ENCODE results near the gene SPATS2L. TPM values are rescaled to one million over a fixed set of nuclear protein-coding genes. Genes with fewer than 3 reads are reported as not detected.
"Not testable (repeated sequence)": the region's sequence is repeated elsewhere in the genome, so short reads cannot be mapped to it uniquely, and the experiment has no call there.

The SPATS2L gene
- total RNA-seq, 1 donor from 2014 or later, result 51.0 TPM

- ATAC-seq, result no peak
These were observed 14.5 kb downstream of the SPATS2L start for GRCh38 chr2:200320991-200321390.

- no peak for ATAC-seq
These were observed 15.5 kb downstream of the SPATS2L start for GRCh38 chr2:200321780-200322534.

- no peak for ATAC-seq
These were observed 16.1 kb downstream of the SPATS2L start for GRCh38 chr2:200322607-200323006.

GRCh38 chr2:200324362-200324761 is 17.9 kb downstream of the SPATS2L start:
- no peak for ATAC-seq

DNA sequence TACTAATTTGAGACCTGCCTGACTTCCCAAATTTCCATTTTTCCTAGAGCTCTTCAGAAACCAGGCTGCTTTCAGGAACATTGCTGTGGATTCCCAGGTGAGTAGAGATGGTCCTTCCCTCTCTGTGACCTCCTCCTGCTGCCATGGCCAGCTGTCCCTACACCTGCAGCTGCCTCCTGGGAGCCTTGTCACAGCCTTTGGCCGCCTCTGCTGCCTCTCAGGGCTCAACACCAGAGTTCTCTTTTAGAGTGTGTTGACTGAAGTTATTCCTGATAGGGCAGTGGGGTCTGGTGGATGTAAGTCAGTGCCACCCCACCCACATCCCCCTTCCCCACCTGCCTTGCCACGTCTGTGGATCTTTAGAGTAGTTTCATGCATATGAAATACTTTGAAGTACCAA is 22.9 kb downstream of the SPATS2L start:
- ATAC-seq, result no peak

GRCh38 chr2:200329798-200330197 is 23.3 kb downstream of the SPATS2L start:
- no peak for ATAC-seq

GRCh38 chr2:200330351-200331060 is 24.0 kb downstream of the SPATS2L start:
- no peak for ATAC-seq

DNA sequence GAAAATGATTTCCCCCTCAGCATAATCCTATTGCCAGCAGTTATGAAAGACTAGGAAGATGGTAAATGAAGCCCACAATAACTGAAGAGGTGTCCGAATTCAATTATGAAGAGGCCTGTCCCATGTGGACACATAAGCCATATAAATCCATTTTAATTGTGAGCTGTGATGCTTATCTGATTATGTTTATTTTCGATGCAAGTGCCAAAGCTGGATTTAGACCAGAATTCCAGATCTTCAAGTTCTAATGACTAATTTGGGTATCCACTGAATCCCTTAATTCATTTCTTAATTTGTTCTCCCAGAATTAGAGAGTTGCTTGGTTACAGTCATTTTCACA is 24.5 kb downstream of the SPATS2L start:
- no peak for ATAC-seq

DNA sequence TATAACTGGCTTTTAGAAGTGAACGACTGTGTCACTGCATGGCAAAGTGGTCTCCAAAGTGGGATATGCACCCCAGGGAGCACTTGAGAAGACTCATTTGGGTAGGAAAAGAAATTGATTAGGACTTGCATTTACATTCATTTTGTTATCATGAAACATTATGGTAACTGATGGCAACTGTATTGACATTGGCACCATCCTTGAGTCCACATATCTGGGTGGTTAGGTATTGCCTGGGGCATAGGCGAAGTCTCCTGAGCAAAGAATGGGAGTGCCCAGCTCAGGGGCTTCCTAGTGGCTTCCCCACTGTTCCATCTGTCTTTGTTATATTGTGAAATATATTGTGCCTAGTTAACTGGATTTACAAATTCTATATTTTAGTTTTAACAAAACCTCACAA is 29.2 kb downstream of the SPATS2L start:
- ATAC-seq, result no peak

GRCh38 chr2:200336980-200337615 is 30.6 kb downstream of the SPATS2L start:
- no peak for ATAC-seq

DNA sequence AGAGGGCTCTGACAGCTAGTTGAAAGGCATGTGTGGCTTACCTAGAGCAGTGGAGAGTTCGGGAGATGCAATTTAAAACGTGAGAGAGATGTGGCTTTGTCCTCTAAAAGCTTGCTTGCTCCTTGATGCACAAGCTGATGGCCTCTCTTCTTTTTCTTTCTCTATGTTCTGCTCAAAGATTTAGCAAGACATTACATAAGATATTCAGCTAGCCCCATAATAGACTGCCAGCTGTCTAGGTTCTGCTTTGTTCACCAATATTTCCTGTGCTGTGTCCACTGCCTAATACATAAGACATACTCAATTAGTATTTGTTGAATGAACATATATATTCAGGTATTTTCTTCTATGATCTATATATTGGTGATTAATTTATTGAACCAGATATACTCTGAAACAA is 31.1 kb downstream of the SPATS2L start:
- ATAC-seq, result no peak

GRCh38 chr2:200338692-200339091 is 32.2 kb downstream of the SPATS2L start:
- no peak for ATAC-seq

- ATAC-seq, result peak; percentile 17
These were observed 34.2 kb downstream of the SPATS2L start for GRCh38 chr2:200340508-200341224.

- no peak for ATAC-seq
These were observed 34.9 kb downstream of the SPATS2L start for GRCh38 chr2:200341376-200341775.

GRCh38 chr2:200342235-200342634 is 35.7 kb downstream of the SPATS2L start:
- ATAC-seq, result no peak

- no peak for ATAC-seq
These were observed 36.2 kb downstream of the SPATS2L start for GRCh38 chr2:200342654-200343053.

DNA sequence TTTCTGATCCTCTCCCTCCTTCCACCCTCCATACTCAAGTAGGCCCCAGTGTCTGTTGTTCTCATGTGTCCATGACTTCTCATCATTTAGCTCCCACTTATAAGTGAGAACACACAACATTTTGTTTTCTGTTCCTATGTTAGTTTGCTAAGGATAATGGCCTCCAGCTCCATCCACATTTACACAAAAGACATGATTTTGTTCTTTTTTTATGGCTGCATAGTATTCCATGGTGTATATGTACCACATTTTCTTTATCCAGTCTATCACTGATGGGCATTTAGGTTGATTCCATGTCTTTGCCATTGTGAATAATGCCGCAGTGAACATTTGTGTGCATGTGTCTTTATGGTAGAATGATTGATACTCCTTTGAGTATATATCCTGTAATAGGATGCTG is 37.7 kb downstream of the SPATS2L start:
- not testable (repeated sequence) for ATAC-seq

DNA sequence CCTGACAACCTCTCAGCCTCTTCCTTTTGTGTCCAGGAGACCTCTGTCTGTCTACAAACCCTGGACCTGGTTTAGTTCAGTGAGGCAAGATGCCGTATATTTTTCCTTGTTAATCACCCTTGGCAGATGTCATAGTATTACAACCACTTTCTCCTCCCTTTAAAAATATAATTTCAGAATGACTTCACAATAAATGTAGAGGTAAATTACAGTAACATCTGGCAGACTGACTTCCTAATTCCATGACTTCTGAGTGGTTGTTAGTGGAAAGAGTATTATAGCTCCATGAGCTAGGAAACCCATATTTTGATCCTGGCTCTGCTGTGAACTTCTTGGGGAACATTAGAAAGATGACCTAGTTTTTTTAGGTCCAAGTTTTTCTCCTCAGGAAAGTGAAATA is 39.5 kb downstream of the SPATS2L start:
- ATAC-seq, result no peak

GRCh38 chr2:200347301-200347700 is 40.8 kb downstream of the SPATS2L start:
- no peak for ATAC-seq

DNA sequence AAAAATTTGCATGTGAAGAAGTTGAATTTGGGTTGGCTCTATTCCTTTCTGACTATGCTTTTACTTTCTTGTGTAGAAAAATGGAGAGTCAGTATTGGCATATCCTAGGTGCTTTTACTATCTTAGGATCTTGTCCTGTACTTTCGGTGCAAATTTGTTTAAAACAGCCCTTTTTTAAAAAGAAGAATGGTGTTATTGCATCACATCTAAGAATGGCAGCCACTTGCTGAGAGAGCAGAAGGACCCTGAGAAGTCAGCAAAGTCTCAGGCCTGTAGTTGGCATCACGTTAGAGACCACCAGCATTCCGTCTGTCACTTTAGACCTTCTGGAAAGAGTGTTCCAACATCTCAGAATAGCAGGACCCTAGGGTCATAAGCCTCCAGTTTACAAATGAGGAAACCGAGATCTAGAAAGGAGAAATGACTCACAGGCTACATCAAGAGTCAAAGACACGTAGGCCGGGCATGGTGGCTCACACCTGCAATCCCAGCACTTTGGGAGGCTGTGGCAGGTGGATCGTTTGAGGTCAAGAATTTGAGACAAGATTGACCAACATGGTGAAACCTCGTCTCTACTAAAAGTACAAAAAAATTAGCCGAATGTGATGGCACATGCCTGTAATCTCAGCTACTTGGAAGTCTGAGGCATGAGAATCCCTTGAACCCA is 42.5 kb downstream of the SPATS2L start:
- ATAC-seq, result no peak

DNA sequence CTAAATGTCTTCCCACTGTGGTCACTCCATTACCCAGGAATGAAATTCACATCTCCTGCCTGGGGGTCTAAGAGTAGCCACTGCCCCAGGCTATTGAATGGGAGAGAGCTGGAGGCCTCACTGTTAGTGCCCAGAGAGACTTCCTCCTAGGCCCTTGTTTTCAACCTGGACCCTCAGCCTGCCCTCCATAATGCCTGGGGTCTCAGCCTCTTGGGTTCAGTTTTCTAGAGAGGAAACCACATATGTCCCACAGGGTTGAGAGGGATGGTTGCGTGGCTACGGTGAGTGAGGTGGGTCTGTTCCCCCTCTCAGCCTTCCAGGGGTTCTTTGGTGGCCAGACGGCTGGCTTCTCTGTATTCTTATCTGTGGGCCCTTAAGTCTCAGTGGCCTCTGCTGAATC is 43.4 kb downstream of the SPATS2L start:
- ATAC-seq, result no peak

- no peak for ATAC-seq
These were observed 44.4 kb downstream of the SPATS2L start for GRCh38 chr2:200350850-200351285.

DNA sequence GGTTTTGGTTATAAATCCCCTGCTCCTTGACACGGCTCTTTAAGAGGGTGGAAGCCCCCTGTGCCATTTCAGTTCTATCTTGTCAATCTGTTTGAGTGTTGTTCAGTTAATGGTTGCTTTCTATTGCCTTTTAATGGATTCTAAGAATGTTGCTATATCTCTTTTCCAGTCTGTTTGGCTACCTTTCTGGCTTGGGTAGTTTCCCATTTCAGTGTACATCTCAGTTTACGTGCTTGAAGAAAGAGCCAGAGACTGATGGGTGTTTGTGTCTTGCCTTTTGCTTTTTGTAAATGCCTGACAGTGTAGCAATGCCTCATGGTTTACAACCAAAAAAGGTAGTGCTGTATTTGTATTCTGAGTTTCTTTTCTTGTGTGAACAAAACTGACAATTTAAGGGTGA is 45.3 kb downstream of the SPATS2L start:
- no peak for ATAC-seq
